H1 (cell line): Measurements from ENCODE around the gene BSDC1. TPM values are rescaled to one million over a fixed set of nuclear protein-coding genes. Genes with fewer than 3 reads are reported as not detected.

Experiments used
- CTCF ChIA-PET: fragments of 300-600 bp; sonication (Branson Sonifier 250); formaldehyde crosslinking; loops from one replicate; lab custom pipeline; 2021; ENCODE audit not compliant: partially characterized antibody; lab: Charles Lee
- POLR2A ChIA-PET: fragments of 300-600 bp; sonication (Branson Sonifier 250); formaldehyde crosslinking; loops from one replicate; lab custom pipeline; 2021; ENCODE audit warnings: inconsistent platforms; ENCODE audit not compliant: partially characterized antibody; lab: Charles Lee
- DNase-seq, 2 experiments: peaks; one replicate each; pipeline versions ENCODE4 v3.0.0 to v3.0.0-alpha.2; 2010 to 2022; ENCODE audit warnings: low spot score in 2 of 2, low read depth in 1 of 2, mixed read lengths in 1 of 2
- FAIRE-seq: peaks from 2 replicates; lab custom pipeline; 2011; peaks lifted over from hg19 to GRCh38; lab: Jason Lieb, UNC
- H2AFZ ChIP-seq: 2 replicates; pipeline ENCODE4 v1.8.1; 2012; ENCODE audit warnings: low read length, inconsistent platforms
- H2AK5ac ChIP-seq: 2 replicates; pipeline ENCODE4 v1.6.1; 2013; ENCODE audit warnings: low read depth, low read length
- H2BK120ac ChIP-seq: replicated peaks from 2 replicates; pipeline ENCODE3; 2013; ENCODE audit warnings: low read depth, low read length, inconsistent platforms
- H2BK12ac ChIP-seq: 2 replicates; pipeline ENCODE4 v1.6.1; 2013; ENCODE audit warnings: low read depth, low read length
- H2BK15ac ChIP-seq: 2 replicates; pipeline ENCODE4 v1.6.1; 2013; ENCODE audit warnings: low read length
- H2BK20ac ChIP-seq: 2 replicates; pipeline ENCODE4 v1.6.1; 2013; ENCODE audit warnings: low read length
- H2BK5ac ChIP-seq: 2 replicates; pipeline ENCODE4 v1.6.1; 2013; ENCODE audit warnings: low read depth, low read length
- H3K14ac ChIP-seq: 2 replicates; pipeline ENCODE4 v1.6.1; 2013; ENCODE audit warnings: inconsistent platforms; ENCODE audit not compliant: insufficient read length
- H3K18ac ChIP-seq: 2 replicates; pipeline ENCODE4 v1.6.1; 2013; ENCODE audit warnings: low read length; ENCODE audit errors: extremely low read depth
- H3K23ac ChIP-seq: 2 replicates; pipeline ENCODE4 v1.6.1; 2013; ENCODE audit warnings: inconsistent platforms; ENCODE audit not compliant: insufficient read length
- H3K23me2 ChIP-seq: 2 replicates; pipeline ENCODE4 v1.6.1; 2013; ENCODE audit warnings: low read depth, low read length
- H3K27ac ChIP-seq: 2 replicates; pipeline ENCODE4 v1.6.1; 2011; ENCODE audit warnings: low read depth, low read length, inconsistent platforms
- H3K27me3 ChIP-seq, 4 experiments: replicated peaks in 1 of 4; 1 replicate in 1 of 4; 2 replicates in 3 of 4; pipeline versions ENCODE4 v1.6.1 to v1.8.1; 2011 to 2013; ENCODE audit warnings: low read length in 3 of 4, mild to moderate bottlenecking in 3 of 4, inconsistent platforms in 2 of 4, mixed read lengths in 2 of 4, moderate library complexity in 1 of 4; ENCODE audit not compliant: control insufficient read depth in 3 of 4, insufficient read depth in 3 of 4; ENCODE audit errors: extremely low read depth in 1 of 4
- H3K36me3 ChIP-seq, 4 experiments: 2 replicates each; pipeline versions ENCODE4 v1.6.1 to v1.8.1; 2011 to 2013; ENCODE audit warnings: mild to moderate bottlenecking in 4 of 4, low read length in 3 of 4, moderate library complexity in 2 of 4, control low read depth in 1 of 4, inconsistent platforms in 1 of 4; ENCODE audit not compliant: insufficient read depth in 4 of 4, control insufficient read depth in 2 of 4
- H3K4ac ChIP-seq: replicated peaks from 2 replicates; pipeline ENCODE3; 2013; ENCODE audit warnings: low read length, low read depth, mixed read lengths, inconsistent platforms; ENCODE audit not compliant: insufficient read length
- H3K4me1 ChIP-seq, 4 experiments: replicated peaks in 1 of 4; 1 replicate in 1 of 4; 2 replicates in 3 of 4; pipeline versions ENCODE4 v1.6.1 to v1.8.1; 2011 to 2013; ENCODE audit warnings: low read length in 3 of 4, inconsistent platforms in 2 of 4, mixed read lengths in 1 of 4; ENCODE audit not compliant: insufficient read depth in 4 of 4, control insufficient read depth in 3 of 4
- H3K4me2 ChIP-seq, 2 experiments: 2 replicates each; pipeline versions ENCODE4 v1.6.1 to v1.8.1; 2011 to 2013; ENCODE audit warnings: low read depth in 2 of 2, low read length in 2 of 2, control low read depth in 1 of 2, inconsistent platforms in 1 of 2, mild to moderate bottlenecking in 1 of 2; ENCODE audit not compliant: insufficient read depth in 1 of 2
- H3K4me3 ChIP-seq, 4 experiments: fragments of 200-600, 300-600 bp in 1 of 4; sonication (generic), shearing (Covaris generic), sonication (Bioruptor Twin) in 1 of 4; 2 replicates each; pipeline versions ENCODE4 v1.5.1 to v1.8.1; 2011 to 2016; ENCODE audit warnings: low read length in 4 of 4, low read depth in 3 of 4, control low read depth in 2 of 4, inconsistent platforms in 2 of 4, mild to moderate bottlenecking in 2 of 4, mixed read lengths in 1 of 4, moderate library complexity in 1 of 4; ENCODE audit not compliant: insufficient read depth in 2 of 4; ENCODE audit errors: extremely low read depth in 1 of 4
- H3K56ac ChIP-seq: replicated peaks from 2 replicates; pipeline ENCODE3; 2013; ENCODE audit warnings: low read depth, mild to moderate bottlenecking, mixed read lengths, low read length, inconsistent platforms; ENCODE audit not compliant: insufficient read length
- H3K79me1 ChIP-seq: 2 replicates; pipeline ENCODE4 v1.6.1; 2013; ENCODE audit warnings: low read depth, low read length, control low read depth
- H3K79me2 ChIP-seq, 2 experiments: 2 replicates each; pipeline versions ENCODE4 v1.6.1 to v1.8.1; 2012 to 2013; ENCODE audit warnings: low read length in 2 of 2, mild to moderate bottlenecking in 2 of 2, inconsistent platforms in 1 of 2; ENCODE audit not compliant: insufficient read depth in 2 of 2, control insufficient read depth in 1 of 2
- H3K9ac ChIP-seq, 4 experiments: replicated peaks in 1 of 4; 1 replicate in 1 of 4; 2 replicates in 3 of 4; pipeline versions ENCODE4 v1.6.1 to v1.8.1; 2011 to 2013; ENCODE audit warnings: low read depth in 3 of 4, low read length in 3 of 4, control low read depth in 2 of 4, mild to moderate bottlenecking in 2 of 4, moderate library complexity in 2 of 4, inconsistent platforms in 1 of 4; ENCODE audit errors: extremely low read depth in 1 of 4
- H3K9me3 ChIP-seq, 2 experiments: 2 replicates each; pipeline versions ENCODE4 v1.6.1 to v1.8.1; 2012 to 2013; ENCODE audit warnings: mild to moderate bottlenecking in 2 of 2, moderate library complexity in 2 of 2, control low read depth in 1 of 2, inconsistent platforms in 1 of 2, low read depth in 1 of 2, low read length in 1 of 2, mixed read lengths in 1 of 2; ENCODE audit not compliant: insufficient read depth in 2 of 2
- H4K20me1 ChIP-seq, 2 experiments: replicated peaks in 1 of 2; 2 replicates each; pipeline versions ENCODE3 to v1.8.1; 2011 to 2013; ENCODE audit warnings: inconsistent platforms in 2 of 2, low read length in 2 of 2, mild to moderate bottlenecking in 1 of 2; ENCODE audit not compliant: insufficient read depth in 2 of 2, control insufficient read depth in 1 of 2
- H4K5ac ChIP-seq: 2 replicates; pipeline ENCODE4 v1.6.1; 2013; ENCODE audit warnings: low read length, low read depth, mixed read lengths, inconsistent platforms; ENCODE audit not compliant: insufficient read length
- H4K8ac ChIP-seq: 2 replicates; pipeline ENCODE4 v1.8.0; 2013; ENCODE audit warnings: mild to moderate bottlenecking, moderate library complexity, low read length, inconsistent platforms; ENCODE audit not compliant: insufficient read depth; ENCODE audit errors: extremely low read depth
- H4K91ac ChIP-seq: replicated peaks from 2 replicates; pipeline ENCODE3; 2013; ENCODE audit warnings: low read length, mixed read lengths, inconsistent platforms; ENCODE audit not compliant: insufficient read length
- CHD1 ChIP-seq: IDR thresholded peaks from 2 replicates; pipeline ENCODE4 v1.6.1; 2012; ENCODE audit warnings: low read depth, low read length, improper control_type of control experiment
- HDAC6 ChIP-seq: IDR thresholded peaks from one replicate; pipeline ENCODE4 v1.7.1; 2012; ENCODE audit warnings: low read depth, mild to moderate bottlenecking, inconsistent platforms, low read length, moderate library complexity
- RFX5 ChIP-seq: IDR thresholded peaks from 2 replicates; pipeline ENCODE4 v1.6.1; 2011; ENCODE audit warnings: low read depth, low read length, improper control_type of control experiment, borderline replicate concordance
- SIRT6 ChIP-seq: IDR thresholded peaks from one replicate; pipeline ENCODE4 v1.7.1; 2012; ENCODE audit warnings: low read length, inconsistent platforms
- SP4 ChIP-seq: IDR thresholded peaks from 2 replicates; pipeline ENCODE4 v1.6.1; 2012; ENCODE audit warnings: low read length, inconsistent platforms
- TAF7 ChIP-seq: optimal IDR thresholded peaks from 2 replicates; pipeline ENCODE3; 2011; ENCODE audit warnings: low read depth, mild to moderate bottlenecking, inconsistent platforms, low read length, moderate library complexity, borderline replicate concordance
- WGBS, 2 experiments: shearing (Covaris generic) in 1 of 2; methylation state at CpG; one replicate each; pipeline versions ENCODE4 v1.1.6 to v1.1.7; 2013 to 2015; ENCODE audit warnings: low lambda C conversion rate in 2 of 2, mixed read lengths in 2 of 2, inconsistent platforms in 1 of 2, low coverage in 1 of 2, missing lambda C conversion rate in 1 of 2; ENCODE audit not compliant: insufficient replicate concordance in 2 of 2, insufficient coverage in 1 of 2, insufficient read length in 1 of 2; ENCODE audit errors: extremely low coverage in 1 of 2, missing lambda C conversion rate in 1 of 2; 5-methylcytosine and 5-hydroxymethylcytosine counted together
- polyA plus RNA-seq, 7 experiments: library from polyadenylated mRNA; depleted of rRNA in 3 of 7; stranded (reverse) in 5 of 7; unstranded in 2 of 7; fragments of >200 nt in 5 of 7; fragments of 200-250 nt in 2 of 7; gene quantifications; 1 replicate in 5 of 7; 2 replicates in 1 of 7; 4 replicates in 1 of 7; pipeline versions ENCODE4 v1.2.1 to v1.2.3, GENCODE V29; 2011 to 2013; ENCODE audit warnings: missing spikeins in 2 of 7, mixed read lengths in 2 of 7
- total RNA-seq: library from RNA; stranded (reverse); fragmentation: NEBNext Ultra II Directional; extraction: Animal tissue kit (Norgen Biotek cat#: 25700); gene quantifications from 2 replicates; pipeline ENCODE4 v1.2.1, GENCODE V29; 2021

Gene BSDC1
- total and polyA plus RNA-seq, 2 of the 8 experiments (the other 6 are each of a cell fraction or from before 2014, with no cell fraction given) = 24.8 to 40.7 TPM

DNA sequence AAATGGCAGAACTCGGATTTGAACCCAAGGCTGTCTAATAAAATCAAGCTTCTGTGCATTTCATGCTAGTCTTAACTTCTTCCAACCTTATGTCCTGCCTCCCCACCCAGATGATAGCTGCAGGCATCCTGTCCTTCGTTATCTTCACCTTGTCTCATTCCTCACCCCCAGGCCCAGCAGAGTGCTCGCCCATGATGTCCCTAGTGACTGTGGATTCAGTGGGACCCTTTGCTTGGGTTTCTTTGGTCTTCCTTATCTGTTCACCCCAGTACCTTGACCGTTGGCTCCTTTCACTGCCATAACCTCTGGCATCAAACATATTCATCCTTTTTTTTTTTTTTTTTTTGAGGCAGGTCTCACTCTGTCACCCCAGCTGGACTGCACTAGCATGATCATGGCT lies 5.6 kb upstream of the BSDC1 start:
- no peak overlapping the region for H4K8ac ChIP-seq
- H3K23me2 ChIP-seq = 0 out of 2 replicates have a peak, but pooled peaks cover 3% of the 10 kb centered on the region
- no peak overlapping the region for H2BK15ac ChIP-seq
- no peaks in the 10 kb centered on the region for H3K36me3 ChIP-seq
- 81% methylated on average over 4 of the region's 4 CpGs; no CpG with 5 or more reads in 1 of the 2 experiments for WGBS, 2 experiments
- H4K20me1 ChIP-seq = no peaks in the 10 kb centered on the region
- no peak overlapping the region for H3K4me3 ChIP-seq
- H3K9me3 ChIP-seq = no peaks in the 10 kb centered on the region
- no peak overlapping the region for H3K56ac ChIP-seq
- no peak overlapping the region for H4K5ac ChIP-seq
- H3K18ac ChIP-seq = no peak overlapping the region
- DNase-seq = no peak
- no peak overlapping the region for H2BK5ac ChIP-seq
- no peak overlapping the region for H3K14ac ChIP-seq
- FAIRE-seq = no peak
- H3K4ac ChIP-seq = no peak overlapping the region
- H3K23ac ChIP-seq = no peak overlapping the region
- CTCF ChIA-PET = interaction anchor here (0.6 to 4.9 kb wide), 28 partner anchors 8 to 897 kb away, joined by 3 to 56 read pairs (median 4); no protein-coding TSS in a partner anchor
- no peak overlapping the region for H2AFZ ChIP-seq
- no peak overlapping the region for H3K4me2 ChIP-seq
- POLR2A ChIA-PET = interaction anchor here (0.6 to 1.8 kb wide), 6 partner anchors 64 to 424 kb away, joined by 3 to 4 read pairs (median 3); partner anchors contain the start of genes MARCKSL1, RBBP4 and ZBTB8OS
- no peak overlapping the region for H2BK20ac ChIP-seq
- H4K91ac ChIP-seq = no peak overlapping the region
- peak overlapping the region; percentile 4; the same call in 1 of the 2 replicates for H2AK5ac ChIP-seq
- H3K9ac ChIP-seq = no peak overlapping the region
- H3K79me1 ChIP-seq = no peaks in the 10 kb centered on the region
- no peaks in the 10 kb centered on the region for H3K79me2 ChIP-seq
- no peak overlapping the region for H2BK120ac ChIP-seq
- H3K27me3 ChIP-seq = no peaks in the 10 kb centered on the region
- no peaks in the 10 kb centered on the region; a peak in 2 of 7 replicates for H3K4me1 ChIP-seq
- no peak overlapping the region for H3K27ac ChIP-seq
- no peak overlapping the region for H2BK12ac ChIP-seq
- TF ChIP-seq RFX5 (no peak), SIRT6 (no peak), TAF7 (no peak), SP4 (no peak), CHD1 (no peak), HDAC6 (no peak)
